GM18499 (cell line): Measurements from ENCODE around the gene MAML3.

ENCODE experiments used
- ATAC-seq: cut with Tn5 transposase; IDR thresholded peaks from one replicate; pipeline ENCODE4 v1.9.1; 2021; ENCODE audit warnings: moderate number of reproducible peaks; ENCODE audit not compliant: insufficient read depth, unreplicated experiment

The MAML3 gene

GRCh38 chr4:140157341-140157740 is 3.4 kb upstream of the MAML3 start:
- ATAC-seq, result no peak

- ATAC-seq, result peak; percentile 61
Measured at GRCh38 chr4:140156529-140157171, 2.7 kb upstream of the MAML3 start.

GRCh38 chr4:140154572-140154891 is 548 bp upstream of the MAML3 start:
- no peak for ATAC-seq

GRCh38 chr4:140153419-140153717 is 616 bp downstream of the MAML3 start:
- no peak for ATAC-seq

- ATAC-seq, result no peak
Measured at GRCh38 chr4:140152751-140153418, 1.1 kb downstream of the MAML3 start.

GRCh38 chr4:140152013-140152703 is 1.8 kb downstream of the MAML3 start:
- no peak for ATAC-seq

- ATAC-seq, result no peak
Measured at GRCh38 chr4:140151699-140152012, 2.3 kb downstream of the MAML3 start.

- no peak for ATAC-seq
Measured at GRCh38 chr4:140150886-140151698, 2.9 kb downstream of the MAML3 start.

- no peak for ATAC-seq
Measured at GRCh38 chr4:140150636-140150885, 3.4 kb downstream of the MAML3 start.

GRCh38 chr4:140149846-140150635 is 3.9 kb downstream of the MAML3 start:
- no peak for ATAC-seq

- ATAC-seq, result no peak
Measured at GRCh38 chr4:140144050-140144449, 9.9 kb downstream of the MAML3 start.

GRCh38 chr4:140141210-140141835 is 12.7 kb downstream of the MAML3 start:
- no peak for ATAC-seq

GRCh38 chr4:140140566-140140965 is 13.4 kb downstream of the MAML3 start:
- no peak for ATAC-seq

GRCh38 chr4:140138428-140138827 is 15.6 kb downstream of the MAML3 start:
- ATAC-seq, result no peak

- ATAC-seq, result no peak
Measured at GRCh38 chr4:140137671-140138070, 16.3 kb downstream of the MAML3 start.

- ATAC-seq, result no peak
Measured at GRCh38 chr4:140136509-140136908, 17.5 kb downstream of the MAML3 start.

GRCh38 chr4:140135529-140136088 is 18.4 kb downstream of the MAML3 start:
- ATAC-seq, result no peak

- no peak for ATAC-seq
Measured at GRCh38 chr4:140134746-140135425, 19.1 kb downstream of the MAML3 start.

GRCh38 chr4:140133576-140133975 is 20.4 kb downstream of the MAML3 start:
- no peak for ATAC-seq
